ENCODE data around the gene FOXC1. TPM values are rescaled to one million over a fixed set of nuclear protein-coding genes. Genes with fewer than 3 reads are reported as not detected.

FOXC1 gene
- total RNA-seq, 1 donor from 2014 or later = 4.8 TPM

DNA sequence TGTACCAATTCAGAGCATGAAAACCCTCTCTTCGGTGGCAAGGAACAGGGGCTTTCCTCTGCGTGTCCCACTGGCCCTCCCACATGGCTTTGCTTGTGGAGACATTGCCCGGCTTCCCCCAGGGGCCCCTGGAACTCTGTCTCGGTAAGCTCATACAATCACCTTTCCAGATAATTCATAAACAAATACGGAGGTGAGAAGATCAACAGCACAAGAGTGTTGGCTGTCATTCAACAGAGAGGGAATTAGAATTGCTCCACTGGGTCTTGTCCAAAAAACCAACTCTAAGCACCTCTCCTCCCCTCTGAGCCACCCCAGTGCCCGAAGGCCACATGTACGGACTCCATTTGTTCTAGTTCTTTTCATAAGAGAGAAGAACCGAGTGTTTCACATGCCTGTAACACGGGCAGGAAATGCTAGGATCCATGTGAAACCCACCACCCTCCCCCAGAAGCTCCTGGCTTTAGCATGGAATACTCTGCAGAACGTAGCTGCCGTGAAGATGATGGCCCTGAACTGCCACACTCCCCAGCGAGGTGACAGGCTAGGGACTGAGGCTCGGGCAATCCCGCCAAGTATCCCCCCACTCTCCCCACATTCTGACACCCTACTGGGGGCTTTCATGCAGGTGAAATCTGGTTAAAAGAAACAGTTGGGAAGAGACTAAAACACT is 24.6 kb upstream of the FOXC1 start:
- DNase-seq = no peak

- no peak for DNase-seq
Observed at GRCh38 chr6:1585669-1586049, 24.1 kb upstream of the FOXC1 start.

DNA sequence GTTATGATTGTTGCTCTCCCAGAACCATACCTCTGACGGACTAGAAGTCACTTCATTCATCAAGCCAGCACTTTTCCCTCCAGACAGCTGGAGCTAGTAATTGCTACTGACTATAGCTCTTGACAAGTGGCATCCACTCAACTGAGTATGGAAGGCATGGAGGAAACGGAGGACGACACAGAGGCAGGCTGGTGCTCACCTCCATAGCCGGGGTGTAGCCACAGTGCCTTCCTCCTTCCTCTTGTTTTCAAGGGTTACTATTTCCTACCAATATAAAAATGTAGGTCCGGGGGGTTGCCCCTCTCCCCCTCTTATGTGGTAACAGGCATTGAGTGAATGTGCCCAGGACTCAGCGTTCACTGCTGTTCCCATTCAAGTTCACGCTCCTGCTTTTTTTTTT is 23.5 kb upstream of the FOXC1 start:
- DNase-seq = no peak

DNA sequence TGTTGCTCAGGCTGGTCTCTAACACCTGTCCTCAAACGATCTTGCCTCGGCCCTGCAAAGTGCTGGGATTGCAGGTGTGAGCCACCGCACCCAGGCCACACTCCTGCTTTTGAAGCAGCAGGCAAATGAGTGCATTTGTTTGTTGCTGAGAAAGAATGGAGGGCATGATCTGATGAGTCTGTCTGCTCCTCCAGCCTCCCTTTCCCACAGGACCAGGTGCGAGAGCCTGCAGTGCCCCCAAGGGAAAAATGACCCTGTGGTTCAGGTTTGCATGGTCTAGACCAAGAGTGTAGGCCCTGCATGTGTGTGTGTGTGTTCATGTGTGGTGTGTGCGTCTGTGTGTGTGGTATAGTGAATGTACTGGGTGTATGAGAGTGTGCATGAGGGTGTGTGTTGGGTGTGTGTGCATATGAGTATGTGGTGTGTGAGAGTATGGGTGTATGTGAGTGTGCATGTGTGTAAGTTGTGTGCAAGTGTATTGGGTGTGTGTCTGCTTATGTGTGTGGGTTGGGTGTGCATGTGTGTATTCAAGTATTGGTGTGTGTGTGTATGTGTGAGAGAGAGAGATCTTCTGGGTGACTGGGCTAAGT is 22.8 kb upstream of the FOXC1 start:
- no peak for DNase-seq

DNA sequence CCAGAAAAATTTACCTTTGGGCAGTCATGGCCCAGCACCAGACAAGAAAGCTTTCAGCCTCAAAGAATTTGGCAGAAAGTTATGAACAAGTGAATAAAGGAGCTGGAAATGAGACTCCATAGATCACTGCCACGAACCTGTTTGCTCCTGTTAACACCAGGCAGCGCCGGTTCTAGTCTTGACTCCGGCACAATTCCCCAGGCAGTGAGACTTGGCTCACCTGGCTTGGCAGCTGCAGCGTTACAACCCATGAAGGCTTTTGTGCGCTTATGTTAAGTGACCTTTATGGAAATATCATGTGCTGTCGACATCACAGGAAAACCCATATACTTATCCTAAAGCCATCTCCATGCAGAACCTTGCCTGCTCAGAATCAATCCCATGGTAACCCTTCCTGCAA is 22.2 kb upstream of the FOXC1 start:
- DNase-seq = no peak

DNA sequence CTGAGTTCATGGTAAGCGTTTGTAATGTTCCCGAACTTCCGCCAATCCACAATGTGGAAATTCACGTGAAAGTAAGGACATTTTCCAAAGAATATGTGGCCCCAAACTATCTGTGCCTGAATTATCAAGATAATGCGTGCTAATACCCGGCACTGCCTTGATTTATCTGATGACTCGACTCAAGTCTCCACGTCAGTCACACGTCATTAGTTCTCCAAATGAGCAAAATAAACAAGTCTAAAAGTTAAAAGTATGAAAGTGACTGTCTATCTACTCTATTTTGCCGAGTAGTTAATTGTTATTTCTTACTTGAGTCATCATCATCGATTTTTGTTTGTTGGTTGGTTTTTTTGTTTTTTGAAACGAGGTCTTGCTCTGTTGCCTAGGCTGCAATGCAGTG is 21.7 kb upstream of the FOXC1 start:
- no peak for DNase-seq

GRCh38 chr6:1589208-1589607 is 20.5 kb upstream of the FOXC1 start:
- DNase-seq = no peak

GRCh38 chr6:1590580-1590979 is 19.1 kb upstream of the FOXC1 start:
- DNase-seq = no peak

DNA sequence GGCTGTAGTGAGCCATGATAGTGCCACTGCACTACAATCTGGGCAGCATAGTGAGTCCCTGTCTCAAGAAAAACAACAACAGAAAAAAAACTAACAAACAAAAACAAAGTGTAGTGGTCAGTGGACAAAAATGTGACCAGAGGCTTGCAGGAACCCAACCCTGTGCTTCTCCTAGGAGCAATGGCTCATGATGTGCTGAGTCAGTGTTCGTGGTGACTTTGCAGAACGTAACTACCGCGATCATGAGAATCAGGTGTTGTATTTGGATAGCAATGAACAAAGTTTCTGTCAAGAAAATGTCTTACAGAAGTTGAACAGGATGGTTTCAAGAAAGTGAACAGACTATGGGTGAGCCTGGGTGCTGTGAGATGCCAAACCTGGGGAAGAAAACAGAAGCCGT is 18.5 kb upstream of the FOXC1 start:
- DNase-seq = no peak

DNA sequence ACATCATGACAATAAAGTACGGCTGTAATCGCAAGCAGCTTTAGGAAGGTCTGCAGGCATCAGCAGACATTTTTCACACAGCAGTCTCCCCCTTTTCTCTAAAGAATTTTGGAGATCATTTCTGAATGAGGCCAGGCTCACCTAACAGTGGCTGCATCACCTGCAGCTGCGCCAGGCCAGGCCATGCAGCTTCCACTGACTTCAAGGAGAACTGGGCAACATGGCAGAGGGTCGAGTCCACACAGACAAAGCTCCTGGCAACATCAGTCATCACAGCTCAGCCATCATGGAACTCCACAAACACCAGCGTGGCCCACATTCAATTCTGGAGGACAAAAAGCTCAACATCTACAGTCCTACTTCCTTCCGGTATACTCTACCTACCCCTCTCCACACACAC is 17.8 kb upstream of the FOXC1 start:
- DNase-seq = no peak

- no peak for DNase-seq
Observed at GRCh38 chr6:1592852-1593251, 16.9 kb upstream of the FOXC1 start.

GRCh38 chr6:1593286-1593957 is 16.3 kb upstream of the FOXC1 start:
- DNase-seq = no peak

- DNase-seq = no peak
Observed at GRCh38 chr6:1593958-1594314, 15.8 kb upstream of the FOXC1 start.

DNA sequence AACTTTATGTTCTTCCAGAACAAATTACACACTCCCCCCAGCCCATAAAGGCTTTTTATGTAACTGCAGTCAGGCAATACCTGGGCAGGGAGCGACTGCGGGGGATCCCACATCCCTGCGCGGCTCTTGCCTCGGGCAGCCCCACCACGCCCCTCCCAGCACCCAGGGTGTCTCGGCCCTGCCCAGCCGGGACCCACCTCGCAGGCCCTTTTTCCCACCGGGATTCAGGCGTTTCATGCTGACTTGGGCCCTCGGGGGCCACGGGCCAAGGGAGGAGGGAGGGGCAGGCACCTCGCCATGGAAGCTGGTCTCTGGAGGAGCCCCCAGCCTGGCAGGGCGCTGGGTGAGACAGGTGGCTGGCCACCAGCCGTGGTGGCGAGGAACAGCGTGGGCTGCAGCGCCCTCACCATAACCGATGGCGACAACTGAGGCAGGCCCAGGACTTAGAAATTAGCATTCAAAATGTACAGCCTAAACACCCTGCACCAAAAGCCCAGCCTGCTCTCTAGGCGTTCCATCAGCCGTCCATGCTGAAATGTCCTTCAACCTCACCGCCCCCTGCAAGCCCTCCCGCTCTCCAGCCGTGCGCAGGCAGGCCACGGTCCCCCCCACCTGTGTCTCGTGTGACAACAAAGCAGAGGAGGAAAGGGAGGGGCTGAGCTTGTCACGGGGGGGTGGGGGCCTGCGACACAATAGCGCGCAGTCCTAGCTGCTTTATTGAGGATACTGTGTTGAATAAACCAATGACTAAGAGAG is 15.1 kb upstream of the FOXC1 start:
- DNase-seq = no peak

GRCh38 chr6:1595271-1596087 is 14.2 kb upstream of the FOXC1 start:
- no peak for DNase-seq

DNA sequence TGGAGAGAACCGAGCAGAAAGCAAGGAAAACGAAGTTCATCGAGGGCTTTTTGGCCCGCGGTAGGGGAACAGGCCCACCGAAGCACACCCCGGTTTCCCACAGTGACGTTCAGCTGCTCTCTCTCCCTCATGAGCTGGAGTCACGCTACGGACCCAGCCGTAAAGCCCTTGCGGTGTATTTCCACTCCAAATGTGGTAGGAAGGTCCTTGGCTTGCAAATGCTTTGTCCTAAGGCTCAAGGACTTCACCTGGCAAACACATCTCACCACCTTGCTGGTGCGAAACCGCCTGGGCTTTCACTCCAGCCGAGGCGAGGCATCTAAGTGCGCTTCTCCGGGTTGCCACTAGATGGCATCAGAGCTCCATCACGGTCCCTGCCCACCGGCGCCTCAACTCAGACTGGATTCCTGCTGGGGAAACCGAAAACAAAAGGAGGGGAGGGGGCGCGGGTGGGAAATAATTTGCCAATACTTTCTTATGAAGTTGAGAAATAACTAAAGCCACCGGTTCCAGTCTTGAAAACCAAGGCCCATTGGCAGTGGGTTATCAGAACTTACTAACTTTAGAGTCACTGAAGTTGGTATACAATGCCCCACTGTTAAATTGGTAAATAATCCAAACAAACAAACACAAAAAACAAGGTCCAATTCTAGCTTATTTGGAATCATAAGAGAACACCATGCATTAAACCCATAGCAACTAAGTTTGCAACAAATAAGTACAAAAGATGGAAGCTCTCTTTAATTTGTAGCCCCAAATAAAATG is 13.4 kb upstream of the FOXC1 start:
- peak; percentile 7 for DNase-seq

DNA sequence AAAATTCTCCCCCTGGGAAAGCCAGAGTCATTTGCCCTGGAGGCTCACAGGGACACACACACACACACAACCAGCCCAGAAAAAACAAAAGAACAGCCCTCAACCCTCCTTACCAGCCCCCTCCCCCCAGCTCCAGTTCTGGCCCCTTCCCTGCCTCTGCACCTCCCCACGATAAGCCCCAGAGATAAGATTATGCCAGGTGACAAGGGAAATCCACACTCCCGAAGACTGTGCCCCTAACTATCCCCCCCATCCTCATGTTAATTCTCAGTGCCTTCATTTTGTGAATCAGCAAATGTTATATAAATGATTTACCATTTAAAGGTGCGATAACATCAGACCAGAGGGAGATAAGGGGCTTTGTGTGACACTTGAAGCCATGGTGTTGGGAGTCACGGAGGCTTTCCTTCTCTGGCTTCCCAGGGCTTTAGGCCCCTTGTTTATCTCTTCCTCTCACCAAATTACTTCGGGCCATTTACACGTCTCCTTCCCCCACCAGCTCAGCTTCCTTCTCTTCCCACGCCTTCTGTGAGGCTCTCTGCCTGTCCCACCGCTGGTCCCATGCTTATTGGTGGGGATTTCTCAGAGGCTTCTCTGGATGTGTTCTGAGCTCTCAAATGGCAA is 12.5 kb upstream of the FOXC1 start:
- no peak for DNase-seq

- no peak for DNase-seq
Observed at GRCh38 chr6:1597924-1598323, 11.8 kb upstream of the FOXC1 start.

GRCh38 chr6:1598433-1598832 is 11.3 kb upstream of the FOXC1 start:
- no peak for DNase-seq

DNA sequence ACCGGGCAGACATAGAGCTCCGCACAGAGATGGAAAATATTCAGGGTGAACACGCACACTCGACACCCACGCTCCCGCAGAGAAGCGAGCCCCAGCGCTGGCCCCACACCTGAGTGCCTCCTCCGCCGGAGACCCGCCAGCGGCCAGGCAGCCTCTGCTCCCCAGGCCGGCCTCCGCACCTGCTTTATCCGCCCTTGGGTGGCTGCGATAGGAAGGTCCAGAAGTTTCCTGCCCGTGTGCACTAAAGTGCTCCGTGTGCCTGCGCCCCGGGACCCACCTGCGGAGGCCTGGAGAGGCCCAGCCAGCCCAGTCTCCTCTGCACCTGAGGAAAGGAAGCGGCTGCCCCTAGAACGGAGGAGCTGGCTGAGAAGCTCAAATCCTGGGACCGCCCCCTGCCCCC is 10.8 kb upstream of the FOXC1 start:
- no peak for DNase-seq

- no peak for DNase-seq
Observed at GRCh38 chr6:1599469-1599868, 10.2 kb upstream of the FOXC1 start.

Measured in occipital lobe (tissue), 2 donors.